Thoracic aorta (tissue), 2 donors: ENCODE measurements around the gene SASS6. TPM values are rescaled to one million over a fixed set of nuclear protein-coding genes. Genes with fewer than 3 reads are reported as not detected.

ENCODE experiments used
- ATAC-seq: fragments of 150-250 bp; one replicate; pipeline ENCODE4 v1.8.0; 2017; ENCODE audit warnings: low read depth; ENCODE audit not compliant: insufficient number of reproducible peaks, low FRiP score
- DNase-seq: peaks from one replicate; pipeline ENCODE4 v3.0.0-alpha.2; 2020; ENCODE audit warnings: low spot score
- H3K27ac ChIP-seq, 2 donors: fragments of 200-600 bp; sonication (generic); 1 replicate in 1 of 2; 2 replicates in 1 of 2; pipeline ENCODE4 v1.5.1; 2016; ENCODE audit warnings: mild to moderate bottlenecking in 2 of 2, moderate library complexity in 2 of 2
- H3K27me3 ChIP-seq: fragments of 200-600 bp; sonication (generic); replicated peaks from 2 replicates; pipeline ENCODE4 v1.6.0; 2016; ENCODE audit warnings: mild to moderate bottlenecking; ENCODE audit not compliant: insufficient read depth
- H3K36me3 ChIP-seq: fragments of 200-600 bp; sonication (generic); one replicate; pipeline ENCODE4 v1.5.1; 2016
- H3K4me1 ChIP-seq, 2 donors: fragments of 200-600 bp; sonication (generic); 1 replicate in 1 of 2; 2 replicates in 1 of 2; pipeline versions ENCODE4 v1.5.1 to v1.6.0; 2016; ENCODE audit warnings: low read depth in 2 of 2, mild to moderate bottlenecking in 1 of 2; ENCODE audit not compliant: control insufficient read depth in 1 of 2
- H3K4me3 ChIP-seq: fragments of 200-600 bp; sonication (generic); 2 replicates; pipeline ENCODE4 v1.5.1; 2016; ENCODE audit warnings: mild to moderate bottlenecking
- H3K9me3 ChIP-seq: fragments of 200-600 bp; sonication (generic); 2 replicates; pipeline ENCODE4 v1.5.1; 2016
- total RNA-seq, 2 donors: library from RNA; depleted of rRNA; stranded (reverse); fragments of >200 nt; gene quantifications; one replicate each; pipeline versions ENCODE4 v1.1.0 to v1.2.3, GENCODE V29; 2016
- TF ChIP-seq, protein P1 (sequence below): fragments of 200-600 bp; sonication (generic); IDR thresholded peaks from one replicate; pipeline ENCODE4 v1.5.1; 2019; ENCODE audit warnings: antibody characterized with exemption

The SASS6 gene
- total RNA-seq, 2 donors from 2014 or later = 2.4 to 3.2 TPM

DNA sequence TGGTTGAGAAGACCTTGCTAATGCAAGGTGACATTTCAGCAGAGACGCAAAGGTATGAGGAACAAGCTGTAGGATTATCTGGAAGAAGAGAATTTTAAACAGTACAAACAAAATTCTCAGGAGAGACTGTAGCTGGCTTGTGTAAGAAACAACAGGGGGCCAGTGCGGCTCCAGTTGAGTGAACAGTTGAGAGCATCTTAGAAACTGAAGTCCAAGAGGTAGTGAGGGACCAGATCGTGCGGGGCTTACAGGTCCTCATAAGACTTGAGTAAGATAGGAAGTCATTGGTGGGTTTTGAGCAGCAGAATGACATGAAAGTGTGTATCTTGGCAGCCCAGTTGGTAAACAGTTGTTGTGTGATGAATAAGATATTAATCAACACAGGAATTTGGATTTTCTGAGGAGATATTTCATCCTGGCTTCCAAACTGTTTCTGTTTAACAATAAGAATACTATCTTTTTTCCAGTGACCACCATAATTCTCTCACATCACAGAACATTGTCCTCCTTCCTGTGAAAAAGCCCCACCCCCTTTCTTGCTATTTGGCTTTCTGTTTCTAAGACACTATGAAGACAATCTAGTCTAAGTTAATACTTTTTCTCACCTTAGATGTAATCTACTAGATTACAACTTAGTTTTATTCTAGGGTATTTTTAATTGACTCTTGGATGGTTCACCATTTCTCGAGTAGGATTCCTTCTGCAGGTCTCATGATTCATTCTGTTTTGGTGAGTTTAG lies 62.4 kb downstream of the SASS6 start:
- TF ChIP-seq, protein P1, sequence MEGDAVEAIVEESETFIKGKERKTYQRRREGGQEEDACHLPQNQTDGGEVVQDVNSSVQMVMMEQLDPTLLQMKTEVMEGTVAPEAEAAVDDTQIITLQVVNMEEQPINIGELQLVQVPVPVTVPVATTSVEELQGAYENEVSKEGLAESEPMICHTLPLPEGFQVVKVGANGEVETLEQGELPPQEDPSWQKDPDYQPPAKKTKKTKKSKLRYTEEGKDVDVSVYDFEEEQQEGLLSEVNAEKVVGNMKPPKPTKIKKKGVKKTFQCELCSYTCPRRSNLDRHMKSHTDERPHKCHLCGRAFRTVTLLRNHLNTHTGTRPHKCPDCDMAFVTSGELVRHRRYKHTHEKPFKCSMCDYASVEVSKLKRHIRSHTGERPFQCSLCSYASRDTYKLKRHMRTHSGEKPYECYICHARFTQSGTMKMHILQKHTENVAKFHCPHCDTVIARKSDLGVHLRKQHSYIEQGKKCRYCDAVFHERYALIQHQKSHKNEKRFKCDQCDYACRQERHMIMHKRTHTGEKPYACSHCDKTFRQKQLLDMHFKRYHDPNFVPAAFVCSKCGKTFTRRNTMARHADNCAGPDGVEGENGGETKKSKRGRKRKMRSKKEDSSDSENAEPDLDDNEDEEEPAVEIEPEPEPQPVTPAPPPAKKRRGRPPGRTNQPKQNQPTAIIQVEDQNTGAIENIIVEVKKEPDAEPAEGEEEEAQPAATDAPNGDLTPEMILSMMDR = no peak
- Histone ChIP-seq H3K4me1 (peaks cover 1 to 10% of the 10 kb centered on the region in 2 donors), H3K36me3 (peaks cover 38% of the 10 kb centered on the region), H3K4me3 (no peak overlapping the region), H3K27ac (no peak overlapping the region), H3K9me3 (no peaks in the 10 kb centered on the region), H3K27me3 (no peaks in the 10 kb centered on the region)
- ATAC-seq (no peak), DNase-seq (no peak)

DNA sequence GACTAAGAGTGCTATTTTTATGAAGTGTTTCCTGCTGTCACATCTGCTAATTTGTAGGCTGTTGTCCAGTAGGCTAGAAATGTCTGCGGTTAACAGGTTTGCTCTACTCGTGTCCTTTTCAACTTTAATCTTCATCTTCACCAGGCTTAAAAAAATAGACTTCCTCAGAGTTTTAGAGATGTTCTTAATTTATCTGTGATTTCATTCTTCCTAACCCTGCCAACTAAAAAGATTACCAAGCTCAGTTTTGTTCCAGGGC lies 66.8 kb downstream of the SASS6 start:
- Histone ChIP-seq H3K27me3 (no peaks in the 10 kb centered on the region), H3K36me3 (peaks cover 45% of the 10 kb centered on the region), H3K4me1 (no peaks in the 10 kb centered on the region), H3K4me3 (no peak overlapping the region), H3K9me3 (no peaks in the 10 kb centered on the region), H3K27ac (peak overlapping the region in 1 of 2 donors; percentile 3)
- ATAC-seq = no peak
- DNase-seq = no peak
- TF ChIP-seq, protein P1 = no peak

DNA sequence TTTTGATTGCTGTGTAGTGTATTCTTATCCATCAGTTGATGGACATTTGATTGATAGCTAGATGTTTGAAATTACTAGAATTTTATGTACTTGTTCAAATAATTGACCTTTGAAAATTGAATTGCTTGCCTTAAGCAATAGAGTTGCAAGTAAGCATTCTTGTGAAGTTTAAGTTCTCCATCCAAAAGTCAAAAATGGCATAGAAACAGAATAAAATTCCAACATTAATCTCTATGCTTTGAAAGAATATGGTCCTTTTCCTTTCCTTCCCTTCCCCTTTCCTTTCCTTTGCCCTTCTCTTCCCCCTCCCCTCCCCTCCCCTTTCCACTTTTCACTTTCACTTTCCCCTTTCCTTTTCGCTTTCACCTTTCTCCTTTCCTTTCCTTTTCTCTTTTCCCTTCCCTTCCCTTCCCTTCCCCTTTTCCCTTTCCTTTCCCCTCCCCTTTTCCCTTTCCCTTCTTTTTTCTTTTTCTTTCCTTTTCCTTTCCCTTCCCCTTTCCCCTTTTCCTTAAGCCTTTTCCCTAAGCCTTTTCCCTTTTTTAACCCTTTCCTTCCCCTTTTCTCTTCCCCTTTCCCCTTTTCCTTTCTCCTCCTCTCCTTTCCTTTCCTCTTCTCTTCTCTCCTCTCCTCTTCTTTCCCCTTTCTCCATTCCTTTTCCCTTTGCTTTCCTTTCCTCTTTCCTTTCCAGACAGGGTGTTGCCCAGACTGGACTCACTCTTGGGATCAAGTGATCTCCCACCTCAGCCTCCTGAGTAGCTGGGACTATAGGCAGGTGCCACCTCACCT lies 67.4 kb downstream of the SASS6 start:
- ATAC-seq (no peak), DNase-seq (no peak)
- Histone ChIP-seq H3K4me1 (no peaks in the 10 kb centered on the region), H3K27me3 (no peaks in the 10 kb centered on the region), H3K9me3 (no peaks in the 10 kb centered on the region), H3K4me3 (no peak overlapping the region), H3K36me3 (peaks cover 46% of the 10 kb centered on the region), H3K27ac (peak overlapping the region in 1 of 2 donors; percentile 3)
- TF ChIP-seq, protein P1 = no peak

DNA sequence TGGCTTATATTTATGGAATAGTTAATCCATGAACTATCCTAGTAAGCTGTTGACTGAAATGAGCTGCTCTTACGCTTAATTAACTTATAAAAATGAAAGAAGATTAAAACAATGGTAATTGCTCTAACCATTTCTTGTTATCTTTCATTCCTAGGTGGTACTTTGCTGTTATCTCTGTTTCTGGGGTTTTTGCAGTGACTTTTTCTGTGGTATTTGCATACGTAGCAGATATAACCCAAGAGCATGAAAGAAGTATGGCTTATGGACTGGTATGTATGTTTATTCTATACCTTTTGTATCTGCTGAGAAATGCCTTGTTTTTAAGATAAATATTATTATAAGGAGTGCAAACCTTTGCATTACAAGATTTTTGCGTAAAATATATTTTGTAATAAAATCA lies 71.0 kb downstream of the SASS6 start:
- ATAC-seq (no peak), DNase-seq (no peak)
- Histone ChIP-seq H3K27me3 (no peaks in the 10 kb centered on the region), H3K27ac (no peak overlapping the region), H3K9me3 (no peaks in the 10 kb centered on the region), H3K4me1 (no peaks in the 10 kb centered on the region), H3K4me3 (no peak overlapping the region), H3K36me3 (peaks cover 32% of the 10 kb centered on the region)
- TF ChIP-seq, protein P1 = no peak

DNA sequence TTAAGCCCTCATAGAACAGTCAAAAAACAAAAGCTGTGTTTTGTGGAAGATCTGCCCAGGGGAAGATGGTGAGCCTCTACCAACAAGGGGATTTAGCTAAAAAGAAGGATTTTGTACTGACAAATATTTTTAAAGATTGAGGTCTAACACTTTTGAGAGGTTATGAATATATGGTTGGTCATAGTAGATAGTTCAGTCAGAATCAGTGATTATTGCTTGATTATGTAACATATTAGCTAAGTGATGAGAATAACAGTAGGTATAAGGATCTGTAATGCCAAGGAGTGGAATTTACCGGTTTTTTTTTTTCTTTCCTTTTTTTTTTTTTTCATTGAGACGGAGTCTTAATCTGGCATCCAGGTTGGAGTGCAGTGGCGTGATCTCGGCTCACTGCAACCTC lies 79.0 kb downstream of the SASS6 start:
- ATAC-seq = no peak

More for the DNA sequence above, 79.0 kb downstream of the SASS6 start:
- no peak for DNase-seq
- Histone ChIP-seq H3K27ac (no peak overlapping the region), H3K27me3 (no peaks in the 10 kb centered on the region), H3K4me3 (no peak overlapping the region), H3K4me1 (peaks cover 8 to 11% of the 10 kb centered on the region in 2 donors), H3K9me3 (no peaks in the 10 kb centered on the region), H3K36me3 (peaks cover 5% of the 10 kb centered on the region)
- TF ChIP-seq, protein P1 = no peak
